CD4-positive, alpha-beta T cell treated with Interleukin-17A for 1 hour (primary cell): ENCODE results near the gene PHF20.
"Not testable (repeated sequence)": the region's sequence is repeated elsewhere in the genome, so short reads cannot be mapped to it uniquely, and the experiment has no call there.

Experiments
- DNase-seq: peaks from one replicate; pipeline ENCODE4 v3.0.0-alpha.2; 2020

Gene PHF20

GRCh38 chr20:35739294-35740163, 32.3 kb upstream of the PHF20 start:
- DNase-seq: peak; percentile 68

- peak; percentile 100 for DNase-seq
Observed at GRCh38 chr20:35741892-35742740, 29.7 kb upstream of the PHF20 start, which contains the start of gene RBM39. RBM39 (minus strand) TSS chr20:35742260; CDS start chr20:35740874, 1,386 bp downstream.

GRCh38 chr20:35742741-35743523, 28.9 kb upstream of the PHF20 start:
- DNase-seq: peak; percentile 69

- peak; percentile 58 for DNase-seq
Observed at GRCh38 chr20:35743693-35744491, 27.9 kb upstream of the PHF20 start.

GRCh38 chr20:35744492-35744841, 27.3 kb upstream of the PHF20 start:
- DNase-seq: not testable (repeated sequence)

GRCh38 chr20:35750611-35751010, 21.2 kb upstream of the PHF20 start:
- no peak for DNase-seq

GRCh38 chr20:35756404-35756803, 15.4 kb upstream of the PHF20 start:
- DNase-seq: no peak

GRCh38 chr20:35757098-35757705, 14.6 kb upstream of the PHF20 start:
- no peak for DNase-seq

- not testable (repeated sequence) for DNase-seq
Observed at GRCh38 chr20:35761548-35761947, 10.3 kb upstream of the PHF20 start.

- no peak for DNase-seq
Observed at GRCh38 chr20:35762461-35762860, 9.4 kb upstream of the PHF20 start.

- DNase-seq: not testable (repeated sequence)
Observed at GRCh38 chr20:35764936-35765335, 6.9 kb upstream of the PHF20 start.

GRCh38 chr20:35766843-35767242, 5.0 kb upstream of the PHF20 start:
- no peak for DNase-seq

- DNase-seq: peak; percentile 86
Observed at GRCh38 chr20:35767683-35768481, 3.9 kb upstream of the PHF20 start.

GRCh38 chr20:35768731-35769664, 2.8 kb upstream of the PHF20 start:
- peak; percentile 59 for DNase-seq

- DNase-seq: no peak
Observed at GRCh38 chr20:35771367-35771688, 487 bp upstream of the PHF20 start.

GRCh38 chr20:35772563-35773058, 796 bp downstream of the PHF20 start:
- DNase-seq: no peak

GRCh38 chr20:35773154-35773751, 1.4 kb downstream of the PHF20 start:
- DNase-seq: peak; percentile 77

GRCh38 chr20:35774391-35774790, 2.6 kb downstream of the PHF20 start:
- DNase-seq: no peak

- no peak for DNase-seq
Observed at GRCh38 chr20:35776513-35777101, 4.8 kb downstream of the PHF20 start.
